PC-9 (cell line): ENCODE results near the gene ERCC4.

Source experiments
- EZH2 ChIP-seq: fragments of 200-600 bp; sonication (generic); IDR thresholded peaks from 2 replicates; pipeline ENCODE4 v1.8.0; 2017; ENCODE audit warnings: antibody characterized with exemption, low read depth
- TF ChIP-seq, protein P1 (sequence below): fragments of 200-600 bp; sonication (generic); conservative IDR thresholded peaks from 2 replicates; pipeline ENCODE4 v1.6.1; 2017; ENCODE audit warnings: mixed run types, antibody characterized with exemption, mild to moderate bottlenecking, moderate library complexity

GRCh38 chr16:13951611-13952010 is 31.7 kb downstream of the ERCC4 start:
- TF ChIP-seq, protein P1, sequence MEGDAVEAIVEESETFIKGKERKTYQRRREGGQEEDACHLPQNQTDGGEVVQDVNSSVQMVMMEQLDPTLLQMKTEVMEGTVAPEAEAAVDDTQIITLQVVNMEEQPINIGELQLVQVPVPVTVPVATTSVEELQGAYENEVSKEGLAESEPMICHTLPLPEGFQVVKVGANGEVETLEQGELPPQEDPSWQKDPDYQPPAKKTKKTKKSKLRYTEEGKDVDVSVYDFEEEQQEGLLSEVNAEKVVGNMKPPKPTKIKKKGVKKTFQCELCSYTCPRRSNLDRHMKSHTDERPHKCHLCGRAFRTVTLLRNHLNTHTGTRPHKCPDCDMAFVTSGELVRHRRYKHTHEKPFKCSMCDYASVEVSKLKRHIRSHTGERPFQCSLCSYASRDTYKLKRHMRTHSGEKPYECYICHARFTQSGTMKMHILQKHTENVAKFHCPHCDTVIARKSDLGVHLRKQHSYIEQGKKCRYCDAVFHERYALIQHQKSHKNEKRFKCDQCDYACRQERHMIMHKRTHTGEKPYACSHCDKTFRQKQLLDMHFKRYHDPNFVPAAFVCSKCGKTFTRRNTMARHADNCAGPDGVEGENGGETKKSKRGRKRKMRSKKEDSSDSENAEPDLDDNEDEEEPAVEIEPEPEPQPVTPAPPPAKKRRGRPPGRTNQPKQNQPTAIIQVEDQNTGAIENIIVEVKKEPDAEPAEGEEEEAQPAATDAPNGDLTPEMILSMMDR: no peak
- TF ChIP-seq EZH2: no peak
